Measurements from ENCODE around the gene SPTBN1.

The SPTBN1 gene

GRCh38 chr2:54416166-54416813 lies 39.8 kb upstream of the SPTBN1 start:
- H3K27ac ChIP-seq: no peak overlapping the region

GRCh38 chr2:54416938-54417337 lies 39.2 kb upstream of the SPTBN1 start:
- Histone ChIP-seq H3K4me3 (ENCODE audit: low read depth, low read length) (no peak overlapping the region), H3K27me3 (replicated peaks) (no peaks in the 10 kb centered on the region), H3K36me3 (replicated peaks) (no peaks in the 10 kb centered on the region), H3K27ac (no peak overlapping the region)
- no peak for TF ChIP-seq CTCF (IDR thresholded peaks at IDR 0.05; ENCODE audit: low read depth, low read length, missing control alignments)
- DNase-seq: no peak
- in situ Hi-C loops (cut with HindIII; ENCODE audit: low pct_ligation_motif_present, low sequenced_read_pairs): no loop called here

More at GRCh38 chr2:54416166-54416813, 39.8 kb upstream of the SPTBN1 start:
- DNase-seq: peak; percentile 21
- Histone ChIP-seq H3K4me3 (ENCODE audit: low read depth, low read length) (no peak overlapping the region), H3K27me3 (replicated peaks) (no peaks in the 10 kb centered on the region), H3K36me3 (replicated peaks) (no peaks in the 10 kb centered on the region)
- in situ Hi-C loops (cut with HindIII; ENCODE audit: low pct_ligation_motif_present, low sequenced_read_pairs): no loop called here
- TF ChIP-seq CTCF (IDR thresholded peaks at IDR 0.05; ENCODE audit: low read depth, low read length, missing control alignments): no peak

- no peak for DNase-seq
- no peak for TF ChIP-seq CTCF (IDR thresholded peaks at IDR 0.05; ENCODE audit: low read depth, low read length, missing control alignments)
- Histone ChIP-seq H3K4me3 (ENCODE audit: low read depth, low read length) (no peak overlapping the region), H3K27ac (no peak overlapping the region), H3K27me3 (replicated peaks) (no peaks in the 10 kb centered on the region), H3K36me3 (replicated peaks) (no peaks in the 10 kb centered on the region)
- in situ Hi-C loops (cut with HindIII; ENCODE audit: low pct_ligation_motif_present, low sequenced_read_pairs): no loop called here
Observed at GRCh38 chr2:54417577-54417976, 38.5 kb upstream of the SPTBN1 start.

GRCh38 chr2:54419388-54419787 lies 36.7 kb upstream of the SPTBN1 start:
- no peak for TF ChIP-seq CTCF (IDR thresholded peaks at IDR 0.05; ENCODE audit: low read depth, low read length, missing control alignments)
- in situ Hi-C loops (cut with HindIII; ENCODE audit: low pct_ligation_motif_present, low sequenced_read_pairs): no loop called here
- no peak overlapping the region for H3K27ac ChIP-seq
- no peak for DNase-seq
- no peaks in the 10 kb centered on the region for H3K36me3 ChIP-seq (replicated peaks)
- H3K27me3 ChIP-seq (replicated peaks): no peaks in the 10 kb centered on the region
- no peak overlapping the region for H3K4me3 ChIP-seq (ENCODE audit: low read depth, low read length)

GRCh38 chr2:54419855-54420523 lies 36.1 kb upstream of the SPTBN1 start:
- no peak overlapping the region for H3K27ac ChIP-seq
- DNase-seq: no peak
- H3K4me3 ChIP-seq (ENCODE audit: low read depth, low read length): no peak overlapping the region
- no peaks in the 10 kb centered on the region for H3K27me3 ChIP-seq (replicated peaks)
- no peaks in the 10 kb centered on the region for H3K36me3 ChIP-seq (replicated peaks)
- in situ Hi-C loops (cut with HindIII; ENCODE audit: low pct_ligation_motif_present, low sequenced_read_pairs): no loop called here
- no peak for TF ChIP-seq CTCF (IDR thresholded peaks at IDR 0.05; ENCODE audit: low read depth, low read length, missing control alignments)
